Stimulated activated naive CD8-positive, alpha-beta T cell treated with anti-CD3 and anti-CD28 coated beads, Interleukin-15, Interleukin-2, amounts not matched to agents 100 ng/mL and 50 ng/mL, for 24 hours (primary cell): ENCODE data around the gene TPSG1.
"Not testable (repeated sequence)": the region's sequence is repeated elsewhere in the genome, so short reads cannot be mapped to it uniquely, and the experiment has no call there.

ENCODE experiments used
- H3K27ac Mint-ChIP-seq: one replicate; pipeline ENCODE4 v1.8.0; 2021; ENCODE audit warnings: mild to moderate bottlenecking, mixed read lengths
- H3K27me3 Mint-ChIP-seq: one replicate; pipeline ENCODE4 v1.8.0; 2021; ENCODE audit warnings: mixed read lengths
- H3K36me3 Mint-ChIP-seq: one replicate; pipeline ENCODE4 v1.8.0; 2021; ENCODE audit warnings: low read depth, mixed read lengths
- H3K4me1 Mint-ChIP-seq: one replicate; pipeline ENCODE4 v1.8.0; 2021; ENCODE audit warnings: low read depth, mixed read lengths
- H3K4me3 Mint-ChIP-seq: one replicate; pipeline ENCODE4 v1.8.0; 2021; ENCODE audit warnings: mild to moderate bottlenecking, mixed read lengths
- H3K9me3 Mint-ChIP-seq: one replicate; pipeline ENCODE4 v1.8.0; 2021; ENCODE audit warnings: mixed read lengths

Gene TPSG1

GRCh38 chr16:1226692-1227091 lies 1.6 kb upstream of the TPSG1 start:
- not testable (repeated sequence) for H3K4me1 Mint-ChIP-seq, H3K27me3 Mint-ChIP-seq, H3K9me3 Mint-ChIP-seq, H3K27ac Mint-ChIP-seq, H3K36me3 Mint-ChIP-seq, H3K4me3 Mint-ChIP-seq

- not testable (repeated sequence) for H3K36me3 Mint-ChIP-seq, H3K4me1 Mint-ChIP-seq, H3K27ac Mint-ChIP-seq, H3K27me3 Mint-ChIP-seq, H3K4me3 Mint-ChIP-seq, H3K9me3 Mint-ChIP-seq
Measured at GRCh38 chr16:1225728-1226311, 752 bp upstream of the TPSG1 start.

GRCh38 chr16:1224558-1224957 lies 510 bp downstream of the TPSG1 start:
- Mint-ChIP-seq H3K4me1 (no peaks in the 10 kb centered on the region), H3K27me3 (no peaks in the 10 kb centered on the region), H3K4me3 (no peak overlapping the region), H3K36me3 (no peaks in the 10 kb centered on the region), H3K9me3 (no peaks in the 10 kb centered on the region), H3K27ac (no peak overlapping the region)

GRCh38 chr16:1223355-1224214 lies 1.5 kb downstream of the TPSG1 start:
- Mint-ChIP-seq H3K27me3 (no peaks in the 10 kb centered on the region), H3K36me3 (no peaks in the 10 kb centered on the region), H3K27ac (no peak overlapping the region), H3K4me3 (no peak overlapping the region), H3K4me1 (no peaks in the 10 kb centered on the region), H3K9me3 (no peaks in the 10 kb centered on the region)

- Mint-ChIP-seq H3K4me1 (no peaks in the 10 kb centered on the region), H3K27ac (no peak overlapping the region), H3K9me3 (no peaks in the 10 kb centered on the region), H3K27me3 (no peaks in the 10 kb centered on the region), H3K4me3 (no peak overlapping the region), H3K36me3 (no peaks in the 10 kb centered on the region)
Measured at GRCh38 chr16:1222553-1223354, 2.3 kb downstream of the TPSG1 start.

- H3K27ac Mint-ChIP-seq = no peak overlapping the region
- no peaks in the 10 kb centered on the region for H3K36me3 Mint-ChIP-seq
- no peaks in the 10 kb centered on the region for H3K9me3 Mint-ChIP-seq
- no peaks in the 10 kb centered on the region for H3K4me1 Mint-ChIP-seq
- no peak overlapping the region for H3K4me3 Mint-ChIP-seq
- H3K27me3 Mint-ChIP-seq = no peaks in the 10 kb centered on the region
Measured at GRCh38 chr16:1221628-1222552, 3.2 kb downstream of the TPSG1 start.

GRCh38 chr16:1220841-1221627 lies 4.0 kb downstream of the TPSG1 start:
- H3K36me3 Mint-ChIP-seq = no peaks in the 10 kb centered on the region
- no peaks in the 10 kb centered on the region for H3K4me1 Mint-ChIP-seq
- H3K9me3 Mint-ChIP-seq = no peaks in the 10 kb centered on the region
- H3K27me3 Mint-ChIP-seq = no peaks in the 10 kb centered on the region
- H3K27ac Mint-ChIP-seq = no peak overlapping the region
- no peak overlapping the region for H3K4me3 Mint-ChIP-seq

GRCh38 chr16:1220098-1220728 lies 4.9 kb downstream of the TPSG1 start:
- no peaks in the 10 kb centered on the region for H3K36me3 Mint-ChIP-seq
- no peak overlapping the region for H3K27ac Mint-ChIP-seq
- H3K27me3 Mint-ChIP-seq = no peaks in the 10 kb centered on the region
- H3K4me3 Mint-ChIP-seq = no peak overlapping the region
- no peaks in the 10 kb centered on the region for H3K9me3 Mint-ChIP-seq
- H3K4me1 Mint-ChIP-seq = no peaks in the 10 kb centered on the region

- H3K4me1 Mint-ChIP-seq = no peaks in the 10 kb centered on the region
- no peaks in the 10 kb centered on the region for H3K9me3 Mint-ChIP-seq
- H3K4me3 Mint-ChIP-seq = no peak overlapping the region
- H3K27me3 Mint-ChIP-seq = no peaks in the 10 kb centered on the region
- no peak overlapping the region for H3K27ac Mint-ChIP-seq
- H3K36me3 Mint-ChIP-seq = no peaks in the 10 kb centered on the region
Measured at GRCh38 chr16:1218930-1219611, 6.0 kb downstream of the TPSG1 start.

GRCh38 chr16:1218061-1218929 lies 6.8 kb downstream of the TPSG1 start:
- Mint-ChIP-seq H3K27me3 (no peaks in the 10 kb centered on the region), H3K4me3 (no peak overlapping the region), H3K4me1 (no peaks in the 10 kb centered on the region), H3K9me3 (no peaks in the 10 kb centered on the region), H3K36me3 (no peaks in the 10 kb centered on the region), H3K27ac (no peak overlapping the region)

- Mint-ChIP-seq H3K9me3 (no peaks in the 10 kb centered on the region), H3K36me3 (no peaks in the 10 kb centered on the region), H3K27ac (no peak overlapping the region), H3K4me3 (no peak overlapping the region), H3K4me1 (no peaks in the 10 kb centered on the region), H3K27me3 (no peaks in the 10 kb centered on the region)
Measured at GRCh38 chr16:1217526-1217925, 7.5 kb downstream of the TPSG1 start.

GRCh38 chr16:1216681-1217400 lies 8.2 kb downstream of the TPSG1 start:
- no peak overlapping the region for H3K4me3 Mint-ChIP-seq
- H3K9me3 Mint-ChIP-seq = no peaks in the 10 kb centered on the region
- no peaks in the 10 kb centered on the region for H3K4me1 Mint-ChIP-seq
- H3K27me3 Mint-ChIP-seq = no peaks in the 10 kb centered on the region
- H3K36me3 Mint-ChIP-seq = no peaks in the 10 kb centered on the region
- no peak overlapping the region for H3K27ac Mint-ChIP-seq
